NOMO-1 treated with DMSO at 0.1 percent for 48 hours (cell line): ENCODE data around the gene SUCLG2.

ENCODE experiments used
- DNase-seq: peaks from one replicate; lab custom pipeline; 2025; ENCODE audit not compliant: unreplicated experiment; lab: John Stamatoyannopoulos, UW

The SUCLG2 gene

DNA sequence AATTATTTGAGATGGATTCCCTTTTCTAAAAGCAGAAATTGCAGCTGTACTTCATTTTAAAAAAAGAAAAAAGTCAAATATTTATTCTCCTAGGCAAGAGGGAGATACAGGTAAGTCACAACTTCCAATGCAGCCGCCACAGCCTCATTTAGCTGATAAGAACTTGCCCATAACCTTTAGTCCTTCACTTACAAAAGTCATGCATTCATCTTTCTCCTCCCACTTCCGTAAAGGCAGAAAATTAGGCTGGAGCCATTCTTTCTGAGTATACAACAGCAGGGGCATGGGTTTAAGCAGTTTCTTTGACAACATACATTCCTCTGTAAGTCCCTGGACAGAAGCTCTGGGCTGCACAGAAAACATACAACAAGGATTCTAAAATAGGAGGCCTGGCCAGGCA, 4.3 kb downstream of the SUCLG2 start:
- no peak for DNase-seq

DNA sequence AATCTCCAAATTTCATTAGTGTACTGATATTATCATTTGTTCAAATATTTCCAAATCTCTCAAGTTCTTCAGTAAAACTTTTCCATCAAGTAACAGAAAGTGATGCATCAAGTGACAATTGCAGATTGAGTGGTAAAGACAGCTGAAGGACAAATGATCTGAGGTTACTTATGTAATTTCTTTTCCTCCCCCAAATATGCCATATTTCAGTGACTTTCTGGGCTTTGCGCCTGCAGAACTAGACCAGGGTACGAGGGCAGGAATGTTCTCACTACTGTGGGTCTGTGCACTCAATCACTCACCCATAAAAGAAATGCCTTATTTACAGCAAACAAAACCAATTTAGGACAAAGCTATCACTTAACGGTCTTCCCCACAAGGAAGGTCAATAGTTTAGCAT, 4.7 kb downstream of the SUCLG2 start:
- no peak for DNase-seq

DNA sequence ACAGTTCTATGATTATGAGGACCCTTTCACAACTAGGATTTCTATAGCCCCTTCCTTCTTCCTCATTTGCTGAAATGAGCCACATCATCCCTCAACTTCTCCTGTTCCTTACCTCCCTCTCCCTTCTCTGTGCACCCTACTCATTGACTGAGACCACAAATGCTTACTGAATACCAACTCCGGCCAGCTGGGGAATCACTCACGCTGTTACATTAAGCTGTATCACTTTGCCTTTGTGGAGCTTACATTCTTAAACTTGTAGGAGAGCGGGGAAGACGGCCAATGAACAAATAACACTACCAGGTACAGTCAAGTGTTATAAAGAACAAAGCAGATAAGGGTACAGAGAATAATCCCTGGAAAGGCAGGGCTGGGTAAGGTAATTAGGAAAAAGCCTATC, 5.7 kb downstream of the SUCLG2 start:
- DNase-seq: no peak

- DNase-seq: no peak
Measured at GRCh38 chr3:67648229-67648628, 6.2 kb downstream of the SUCLG2 start.

DNA sequence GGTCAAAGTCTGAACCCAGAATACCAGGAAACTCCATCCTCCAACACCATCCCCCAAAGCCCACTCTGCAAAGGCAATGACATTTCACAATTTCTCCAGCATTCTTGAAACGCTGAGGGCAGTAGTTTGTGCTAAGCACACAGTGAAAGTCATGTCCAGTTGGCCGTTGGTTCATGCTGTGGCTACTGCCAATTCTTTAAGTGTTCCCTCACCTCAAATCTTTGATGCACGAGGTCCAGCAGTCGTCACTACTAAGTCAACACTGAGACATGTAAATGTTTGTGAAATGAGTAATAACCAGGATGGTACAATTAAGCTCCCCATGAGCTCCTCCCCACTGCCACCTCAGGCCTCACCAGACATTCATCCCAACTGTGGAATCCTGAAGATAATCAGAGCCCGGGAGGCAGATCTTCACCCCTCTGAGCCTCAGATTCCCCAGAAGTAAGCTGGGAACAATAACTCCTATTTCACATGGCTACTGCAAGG, 7.0 kb downstream of the SUCLG2 start:
- no peak for DNase-seq

DNA sequence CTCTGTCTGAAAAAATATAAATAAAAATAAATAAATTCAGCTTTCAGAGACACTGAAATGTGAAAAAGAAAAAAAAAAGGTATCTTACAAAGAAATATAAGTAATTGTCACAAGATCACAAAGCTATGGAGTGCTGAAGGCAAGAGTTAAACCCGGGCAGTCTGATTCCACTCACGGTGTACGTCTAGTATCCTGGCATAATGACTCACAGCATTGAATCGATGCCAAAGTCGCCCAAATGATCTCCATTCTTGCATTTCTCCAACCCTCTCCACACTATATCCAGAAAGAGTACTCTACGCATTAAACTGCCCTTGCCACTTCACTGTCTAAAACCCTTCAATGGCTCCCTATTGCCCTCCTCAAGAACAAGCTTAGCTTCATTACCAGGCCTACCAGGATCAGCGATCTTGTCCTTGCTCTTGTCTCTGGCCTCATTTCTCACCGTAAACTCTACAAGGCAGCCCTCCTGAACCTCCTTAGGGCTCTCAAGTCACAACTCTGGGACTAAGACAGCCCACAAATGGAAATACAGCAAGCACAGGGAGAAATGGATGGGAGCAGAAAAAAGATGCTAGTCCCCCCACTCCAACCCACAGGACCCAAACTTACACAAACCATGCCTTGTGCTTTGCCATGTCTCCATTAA, 7.7 kb downstream of the SUCLG2 start:
- DNase-seq: no peak

- no peak for DNase-seq
Measured at GRCh38 chr3:67644827-67645226, 9.6 kb downstream of the SUCLG2 start.

DNA sequence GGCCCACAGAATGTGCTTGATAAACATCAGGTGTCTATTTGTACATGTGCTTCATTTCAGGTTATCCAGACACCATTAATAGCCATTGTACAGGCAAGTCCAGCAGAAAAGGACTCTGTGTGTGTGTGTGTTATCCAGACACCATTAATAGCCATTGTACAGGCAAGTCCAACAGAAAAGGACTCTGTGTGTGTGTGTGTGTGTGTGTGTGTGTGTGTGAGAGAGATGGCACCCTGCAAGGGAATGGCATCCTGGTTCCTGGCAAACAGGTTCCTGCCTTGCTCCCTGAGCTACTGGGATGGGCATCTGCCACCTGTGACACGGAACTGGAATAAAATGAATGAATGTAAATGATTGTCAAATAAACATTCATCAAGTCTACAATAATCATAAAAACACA, 11.7 kb downstream of the SUCLG2 start:
- no peak for DNase-seq

GRCh38 chr3:67642190-67642589, 12.2 kb downstream of the SUCLG2 start:
- DNase-seq: no peak

- DNase-seq: no peak
Measured at GRCh38 chr3:67641451-67641850, 13.0 kb downstream of the SUCLG2 start.

DNA sequence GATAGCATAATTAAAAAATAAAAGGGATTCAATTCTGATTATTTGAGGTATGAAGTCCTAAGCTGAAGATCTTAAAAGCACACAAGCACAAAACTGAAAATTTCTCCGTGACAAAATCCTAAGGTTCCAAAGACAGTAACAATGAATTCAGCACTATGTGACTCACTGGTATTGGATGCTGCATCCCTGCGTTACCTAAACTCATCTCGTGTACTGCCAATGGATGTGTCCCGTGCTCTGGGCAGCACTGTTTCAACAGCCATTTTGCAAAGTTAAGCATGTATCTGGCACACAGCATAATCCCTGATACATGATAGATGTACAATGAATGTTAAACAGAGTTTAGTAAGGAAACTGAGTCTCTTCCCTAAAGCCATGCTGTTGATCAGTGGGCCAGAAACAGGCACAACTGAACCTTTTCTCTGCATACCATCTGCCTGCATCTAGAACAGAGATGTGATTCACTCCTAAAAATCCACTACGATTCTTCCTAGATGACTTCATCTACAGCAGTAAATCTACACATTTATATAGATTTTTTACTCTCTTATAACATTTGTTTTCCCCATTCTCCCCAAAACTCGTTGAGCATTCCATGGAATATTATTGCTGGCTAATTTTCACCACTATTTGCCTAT, 14.3 kb downstream of the SUCLG2 start:
- no peak for DNase-seq

- no peak for DNase-seq
Measured at GRCh38 chr3:67637255-67637900, 17.0 kb downstream of the SUCLG2 start.

DNA sequence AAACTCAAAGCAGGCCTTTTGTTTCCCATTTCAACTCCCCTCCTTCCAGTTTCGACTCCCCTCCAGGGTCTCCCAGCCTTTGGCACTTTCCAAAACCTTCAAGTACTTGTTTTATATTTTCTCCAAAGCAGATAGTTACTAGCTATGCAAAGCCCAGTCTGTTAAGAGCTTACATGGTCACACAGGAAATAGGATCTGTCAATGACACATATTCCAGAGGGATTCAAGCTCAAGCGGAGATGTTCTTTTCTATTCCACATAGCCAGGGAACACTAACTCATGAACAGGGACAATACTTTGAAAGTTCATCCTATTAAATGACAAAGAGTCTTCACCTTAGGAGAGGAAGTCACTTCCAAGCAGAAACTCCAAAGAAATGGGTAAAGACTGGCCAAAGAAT, 18.6 kb downstream of the SUCLG2 start:
- DNase-seq: no peak

DNA sequence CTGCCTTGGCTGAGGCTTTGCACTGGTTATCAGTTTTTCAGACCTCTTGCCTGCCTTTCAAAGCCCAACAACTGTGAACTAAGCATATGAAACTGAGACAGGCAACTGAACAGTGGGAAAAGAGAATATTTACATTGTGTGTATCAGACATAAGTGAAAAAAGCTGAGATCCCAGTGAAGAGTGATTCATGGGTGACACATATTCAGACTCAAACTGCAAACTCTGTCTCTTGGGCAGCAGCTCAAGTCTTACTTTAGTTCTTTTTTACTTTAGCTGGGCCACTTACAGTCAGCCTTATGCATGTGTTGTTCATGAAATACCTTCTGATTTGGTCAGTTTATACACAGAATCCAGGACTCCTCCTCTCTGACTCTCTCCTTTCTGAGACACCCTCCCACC, 19.2 kb downstream of the SUCLG2 start:
- DNase-seq: no peak

DNA sequence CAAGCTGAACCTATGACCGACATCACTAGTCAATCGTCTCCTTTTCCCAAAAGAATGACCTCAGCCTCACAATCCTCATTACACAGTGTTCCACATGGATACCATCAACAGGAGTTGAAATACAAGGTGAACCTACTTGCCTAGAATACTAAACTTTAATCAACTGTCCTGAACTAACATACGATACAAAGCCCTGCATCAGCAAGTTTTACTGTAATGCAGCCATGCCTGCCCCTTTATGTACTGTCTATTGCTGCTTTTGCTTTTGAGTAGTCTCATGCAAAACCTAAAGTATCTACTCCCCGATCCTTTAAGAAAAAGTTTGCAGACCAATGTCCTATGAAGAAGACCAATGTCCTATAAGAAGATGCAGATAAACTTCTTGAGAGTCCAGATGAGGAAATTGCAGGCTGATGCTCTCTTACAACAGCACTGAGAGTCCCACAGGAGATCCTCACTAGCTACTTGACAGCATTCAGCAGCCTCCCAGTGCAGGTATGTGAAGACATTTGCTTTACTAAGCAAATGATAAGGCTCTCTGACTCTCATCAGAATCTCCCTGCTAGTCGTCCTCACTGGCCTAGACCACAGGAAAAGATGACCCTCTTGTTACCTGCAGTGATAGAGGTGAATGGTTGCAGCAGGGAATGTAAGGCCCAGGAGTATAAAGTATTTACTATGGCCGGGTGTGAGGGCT, 23.6 kb downstream of the SUCLG2 start:
- DNase-seq: no peak

- no peak for DNase-seq
Measured at GRCh38 chr3:67624687-67625086, 29.7 kb downstream of the SUCLG2 start.

GRCh38 chr3:67624078-67624477, 30.3 kb downstream of the SUCLG2 start:
- no peak for DNase-seq

GRCh38 chr3:67622652-67623051, 31.8 kb downstream of the SUCLG2 start:
- no peak for DNase-seq

- DNase-seq: no peak
Measured at GRCh38 chr3:67620869-67621268, 33.5 kb downstream of the SUCLG2 start.

DNA sequence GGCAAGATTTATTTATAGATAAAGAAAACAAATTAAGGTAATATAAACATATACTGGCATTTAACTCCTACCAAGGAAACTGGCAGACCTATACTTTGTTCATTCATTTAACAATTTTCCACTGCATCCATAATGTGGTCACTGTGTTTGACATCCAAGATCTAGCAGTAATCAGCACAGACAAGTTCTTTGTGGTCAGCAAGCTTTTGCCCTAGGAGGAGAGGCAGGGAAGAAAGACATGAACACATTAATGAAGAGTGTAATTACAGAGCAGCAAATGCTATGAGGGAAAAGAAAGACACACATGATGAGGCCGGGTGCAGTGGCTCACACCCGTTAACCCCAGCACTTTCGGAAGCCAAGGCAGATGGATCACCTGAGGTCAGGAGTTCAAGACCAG, 34.4 kb downstream of the SUCLG2 start:
- no peak for DNase-seq

GRCh38 chr3:67617518-67617917, 36.9 kb downstream of the SUCLG2 start:
- DNase-seq: peak; percentile 11

- DNase-seq: no peak
Measured at GRCh38 chr3:67616046-67616445, 38.4 kb downstream of the SUCLG2 start.
